ENCODE measurements around the gene ABHD16A. TPM values are rescaled to one million over a fixed set of nuclear protein-coding genes. Genes with fewer than 3 reads are reported as not detected.
A peak's percentile ranks its signal among the peaks of the same experiment; 100 is the strongest.

The ABHD16A gene
- total RNA-seq = 43.8 and 59.8 TPM in 2 replicates

DNA sequence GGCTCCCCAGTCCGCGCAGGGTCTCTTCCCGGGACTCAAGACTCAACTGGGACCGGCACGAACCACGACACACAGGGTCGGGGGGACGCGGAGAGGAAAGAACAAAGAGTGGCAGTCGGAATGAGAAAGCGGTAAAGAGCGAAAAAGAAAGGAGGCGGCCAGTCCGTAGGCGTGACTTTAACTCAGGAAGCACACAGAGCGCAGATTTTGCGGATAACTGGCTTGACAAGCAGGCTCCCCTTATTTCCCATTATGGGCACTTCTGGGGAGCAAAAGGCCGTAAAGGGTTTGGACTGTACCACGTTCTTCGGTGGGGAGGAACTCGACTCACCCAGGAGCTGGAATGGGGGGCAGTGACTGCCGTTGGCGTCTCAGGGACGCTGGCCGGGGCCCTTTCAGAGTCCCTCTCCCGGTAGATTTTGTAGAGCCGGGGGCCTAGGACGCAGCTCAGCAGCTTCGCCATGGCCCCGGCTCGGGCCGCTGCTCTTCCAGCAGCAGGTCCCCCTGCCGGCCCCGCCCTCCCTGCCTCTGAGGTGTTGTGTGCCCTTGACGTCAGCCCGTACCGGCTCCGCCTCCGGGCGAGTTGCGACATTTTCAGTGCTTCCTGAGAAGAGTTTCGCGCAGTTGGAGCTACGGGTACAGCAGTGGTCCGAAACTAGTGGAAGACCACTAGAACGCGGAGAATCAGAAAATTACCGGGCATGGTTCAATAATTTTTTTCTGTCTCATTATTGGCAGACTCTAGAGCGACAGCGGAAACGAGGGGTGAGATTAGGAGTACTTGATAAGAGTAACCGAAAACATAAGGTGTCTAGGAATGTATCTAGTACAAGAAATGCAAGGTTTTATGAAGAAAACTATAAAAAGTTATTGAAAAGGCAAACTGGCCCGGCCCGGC, at the start of gene ABHD16A:
Gene ABHD16A, minus strand, starts transcription at position 506 of the 898 bp plus-strand sequence. Its CDS starts 43 bp downstream, at position 463.
- DNase-seq (ENCODE audit: low read depth in 2 of 2) = peak; percentile 98 to 99

DNA sequence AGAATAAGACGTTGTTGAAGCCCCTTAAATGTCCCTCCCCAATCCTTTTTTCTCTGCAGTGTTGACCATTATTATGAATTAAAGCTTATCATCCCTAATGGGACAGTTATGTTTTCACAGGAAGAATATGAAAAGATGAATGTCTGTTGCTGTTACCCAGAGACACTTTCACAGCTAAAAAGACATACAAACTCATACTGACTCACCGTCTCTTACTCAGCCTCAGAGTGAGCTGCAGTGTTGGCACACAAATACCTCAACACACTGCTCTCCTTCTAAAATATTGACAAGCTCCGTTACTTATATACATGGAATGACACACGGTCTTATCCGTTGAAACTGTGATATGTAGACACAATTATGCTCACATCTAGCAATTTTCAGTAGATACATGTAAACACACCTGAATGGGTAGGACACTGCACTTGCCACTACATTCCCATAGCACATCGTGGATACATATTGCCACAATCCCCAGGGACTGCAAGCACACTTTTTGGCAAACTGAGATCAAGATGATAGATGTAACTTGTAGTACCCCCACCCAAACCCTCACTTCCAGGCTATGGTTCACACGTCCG, 49.7 kb upstream of the ABHD16A start:
- peak in 1 of 2 donors; percentile 24 for DNase-seq (ENCODE audit: low read depth in 2 of 2)

DNA sequence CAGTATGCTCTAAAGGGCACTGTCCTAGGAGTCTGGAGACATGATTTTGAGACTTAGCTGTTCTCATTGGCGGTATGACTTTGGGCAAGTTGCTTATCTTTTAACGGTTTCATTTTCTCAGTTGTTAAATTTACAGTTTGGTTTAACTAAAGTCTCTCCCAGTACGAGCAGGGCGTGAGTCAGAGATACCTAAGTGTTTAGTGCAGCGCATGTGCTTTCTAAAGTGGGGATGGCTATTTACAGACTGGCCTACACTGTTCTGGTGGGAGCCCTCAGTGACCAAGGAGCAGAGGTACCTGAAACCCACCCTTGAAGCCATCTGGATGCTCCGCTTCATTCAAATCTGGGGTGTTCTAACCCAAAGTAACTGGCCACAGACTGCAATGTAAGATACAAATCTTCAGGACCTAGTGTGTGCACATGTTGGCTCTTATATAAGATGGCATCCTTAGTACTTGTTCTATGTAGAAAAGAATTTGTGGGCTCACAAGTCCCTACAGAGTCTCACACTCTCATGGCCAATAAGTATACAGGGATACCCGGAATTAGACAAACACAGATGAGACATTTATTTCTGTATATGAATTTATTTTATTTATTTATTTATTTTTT, 47.4 kb upstream of the ABHD16A start:
- no peak for DNase-seq (ENCODE audit: low read depth in 2 of 2)

DNA sequence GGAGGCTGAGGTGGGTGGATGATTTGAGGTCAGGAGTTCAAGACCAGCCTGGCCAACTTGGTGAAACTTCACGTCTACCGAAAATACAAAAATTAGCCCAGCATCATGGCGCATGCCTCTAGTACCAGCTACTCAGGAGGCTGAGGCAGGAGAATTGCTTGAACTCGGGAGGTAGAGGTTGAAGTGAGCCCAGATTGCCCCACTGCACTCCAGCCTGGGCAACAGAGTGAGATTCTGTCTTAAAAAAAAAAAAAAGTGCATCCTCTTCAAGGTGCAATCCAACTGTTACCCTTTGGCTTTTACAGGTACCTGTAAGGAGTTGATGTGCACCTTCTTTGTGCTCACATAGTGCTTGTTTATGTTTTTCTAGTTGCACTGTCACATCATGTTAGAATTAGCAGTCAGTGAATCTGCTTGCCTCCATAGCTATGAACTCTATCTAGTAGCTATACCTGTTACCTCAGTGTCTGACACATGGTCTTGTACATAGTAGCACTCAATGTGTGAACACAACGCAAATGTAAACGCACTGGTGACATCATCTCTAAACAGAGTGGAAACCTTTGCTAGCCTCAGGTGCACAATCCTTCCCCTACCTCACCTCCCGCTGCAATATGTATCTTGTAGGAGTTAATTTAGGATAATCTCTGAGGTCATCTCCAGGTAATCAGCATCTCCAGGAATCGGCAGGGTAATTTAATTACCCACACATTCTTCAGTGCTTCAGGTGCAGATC, 46.3 kb upstream of the ABHD16A start:
- no peak for DNase-seq (ENCODE audit: low read depth in 2 of 2)

DNA sequence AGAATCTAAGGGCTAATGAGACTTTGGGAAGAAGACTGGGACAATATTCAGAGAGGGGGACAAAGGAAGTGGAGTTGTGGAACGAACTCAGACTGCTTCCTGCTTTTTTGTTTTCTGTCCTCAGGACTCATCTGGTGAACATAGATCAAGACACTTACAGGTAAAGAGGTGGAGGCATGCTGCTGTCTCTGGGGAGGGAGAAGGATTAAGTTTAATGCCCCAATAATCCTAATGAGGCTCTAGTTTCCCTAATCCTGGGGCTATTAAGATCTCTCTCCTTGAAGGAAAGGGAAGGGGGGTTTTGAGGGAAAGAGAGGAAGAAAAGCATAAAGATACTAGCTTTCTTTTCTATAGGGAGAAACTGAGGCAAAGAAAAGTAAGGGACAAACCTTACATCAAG, 41.3 kb upstream of the ABHD16A start:
- no peak for DNase-seq (ENCODE audit: low read depth in 2 of 2)

DNA sequence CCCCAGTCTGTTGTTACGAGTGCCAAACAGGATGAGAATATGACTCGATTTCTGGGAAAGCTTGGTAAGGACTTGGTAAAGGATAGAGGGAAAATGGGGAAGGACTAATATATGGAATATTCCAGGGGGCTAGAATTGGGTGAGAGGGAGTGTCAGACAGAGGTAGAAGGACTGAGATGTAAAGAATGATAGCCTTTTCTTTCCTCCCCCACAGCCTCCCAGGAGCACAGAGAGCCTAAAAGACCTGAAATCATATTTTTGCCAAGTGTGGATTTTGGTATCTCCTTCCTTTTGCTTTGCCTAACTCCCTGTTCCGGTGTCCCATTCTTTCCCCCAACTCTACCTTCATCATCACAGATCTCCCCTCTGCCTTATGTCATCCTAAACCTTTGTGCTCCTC, 39.8 kb upstream of the ABHD16A start:
- DNase-seq (ENCODE audit: low read depth in 2 of 2) = no peak

DNA sequence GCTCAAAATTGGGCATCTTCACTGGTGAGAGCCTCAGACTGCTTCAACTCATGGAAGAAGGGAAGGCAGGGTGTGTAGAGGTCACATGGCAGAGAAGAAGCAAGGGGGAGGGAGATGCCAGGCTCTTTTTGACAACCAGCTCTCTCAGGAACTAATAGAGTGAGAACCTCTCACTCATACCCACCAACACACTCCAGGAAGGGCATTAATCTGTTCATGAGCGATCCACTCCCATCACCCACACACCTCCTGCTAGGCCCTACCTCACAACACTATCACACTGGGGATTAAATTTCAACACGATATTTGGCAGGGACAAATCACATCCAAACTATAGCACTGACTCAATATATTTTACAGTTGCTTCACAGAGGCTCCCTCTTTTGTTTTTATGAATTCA, 38.7 kb upstream of the ABHD16A start:
- no peak for DNase-seq (ENCODE audit: low read depth in 2 of 2)

DNA sequence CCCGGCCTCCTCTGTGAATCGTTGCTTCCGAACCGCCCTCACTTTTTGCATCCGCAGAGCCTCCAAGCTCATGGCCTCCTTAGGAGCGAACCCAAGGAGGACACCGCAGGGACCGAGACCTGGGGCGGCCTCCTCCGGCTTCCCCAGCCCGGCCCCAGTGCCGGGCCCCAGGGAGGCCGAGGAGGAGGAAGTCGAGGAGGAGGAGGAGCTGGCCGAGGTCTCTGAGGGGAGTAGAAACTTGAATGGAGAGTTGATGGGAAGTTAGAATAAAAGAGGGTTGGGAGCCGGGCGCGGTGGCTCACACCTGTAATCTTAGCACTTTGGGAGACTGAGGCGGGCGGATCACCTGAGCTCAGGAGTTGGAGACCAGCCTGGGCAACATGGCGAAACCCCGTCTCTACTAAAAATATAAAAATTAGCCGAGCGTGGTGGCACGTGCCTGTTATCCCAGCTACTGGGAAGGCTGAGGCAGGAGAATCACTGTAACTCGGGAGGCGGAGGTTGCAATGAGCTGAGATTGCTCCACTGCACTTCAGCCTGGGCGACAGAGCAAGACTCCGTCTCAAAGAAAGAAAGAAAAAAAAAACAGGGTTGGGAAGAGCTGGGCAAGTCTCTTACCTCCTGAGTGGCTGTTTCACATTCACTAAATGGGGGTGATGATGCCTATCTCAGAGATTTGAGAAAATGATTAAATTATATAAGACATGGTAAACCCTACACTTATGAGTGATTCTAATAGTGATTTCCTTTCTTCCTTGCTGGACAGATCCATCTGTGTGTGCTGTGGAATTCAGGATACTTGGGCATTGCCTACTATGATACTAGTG, 37.5 kb upstream of the ABHD16A start:
- no peak for DNase-seq (ENCODE audit: low read depth in 2 of 2)

DNA sequence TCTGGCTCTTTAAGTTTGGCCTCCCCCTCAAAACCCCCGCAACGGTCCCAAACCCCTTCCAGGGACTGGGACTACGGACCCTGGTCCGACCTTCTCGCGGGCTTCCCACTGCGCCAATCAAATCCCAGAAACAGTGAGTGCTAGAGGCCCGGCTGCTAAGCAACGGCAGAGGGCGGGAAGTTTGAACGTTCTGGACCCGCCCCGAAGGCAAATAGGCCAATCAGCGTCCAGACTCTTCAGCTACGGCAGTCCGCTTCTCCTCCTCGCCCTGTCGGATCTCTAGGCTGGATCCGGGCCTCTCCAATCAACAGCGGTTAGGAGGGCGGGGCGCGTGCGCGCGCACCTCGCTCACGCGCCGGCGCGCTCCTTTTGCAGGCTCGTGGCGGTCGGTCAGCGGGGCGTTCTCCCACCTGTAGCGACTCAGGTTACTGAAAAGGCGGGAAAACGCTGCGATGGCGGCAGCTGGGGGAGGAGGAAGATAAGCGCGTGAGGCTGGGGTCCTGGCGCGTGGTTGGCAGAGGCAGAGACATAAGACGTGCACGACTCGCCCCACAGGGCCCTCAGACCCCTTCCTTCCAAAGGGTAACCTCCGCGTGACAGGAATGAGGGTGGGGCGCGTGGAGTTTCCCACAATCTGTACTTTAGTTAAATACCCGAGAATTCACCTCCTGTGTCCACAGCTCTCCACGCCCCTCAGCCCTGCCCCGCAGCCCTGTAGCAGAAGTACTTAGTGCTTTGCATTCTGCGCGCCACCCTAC, 36.7 kb upstream of the ABHD16A start, which contains the start of gene MSH5:
Gene MSH5, plus strand, starts transcription at position 367 of the 758 bp plus-strand sequence. CDS start 462 bp downstream, outside the sequence.
- peak; percentile 98 to 99 for DNase-seq (ENCODE audit: low read depth in 2 of 2)

DNA sequence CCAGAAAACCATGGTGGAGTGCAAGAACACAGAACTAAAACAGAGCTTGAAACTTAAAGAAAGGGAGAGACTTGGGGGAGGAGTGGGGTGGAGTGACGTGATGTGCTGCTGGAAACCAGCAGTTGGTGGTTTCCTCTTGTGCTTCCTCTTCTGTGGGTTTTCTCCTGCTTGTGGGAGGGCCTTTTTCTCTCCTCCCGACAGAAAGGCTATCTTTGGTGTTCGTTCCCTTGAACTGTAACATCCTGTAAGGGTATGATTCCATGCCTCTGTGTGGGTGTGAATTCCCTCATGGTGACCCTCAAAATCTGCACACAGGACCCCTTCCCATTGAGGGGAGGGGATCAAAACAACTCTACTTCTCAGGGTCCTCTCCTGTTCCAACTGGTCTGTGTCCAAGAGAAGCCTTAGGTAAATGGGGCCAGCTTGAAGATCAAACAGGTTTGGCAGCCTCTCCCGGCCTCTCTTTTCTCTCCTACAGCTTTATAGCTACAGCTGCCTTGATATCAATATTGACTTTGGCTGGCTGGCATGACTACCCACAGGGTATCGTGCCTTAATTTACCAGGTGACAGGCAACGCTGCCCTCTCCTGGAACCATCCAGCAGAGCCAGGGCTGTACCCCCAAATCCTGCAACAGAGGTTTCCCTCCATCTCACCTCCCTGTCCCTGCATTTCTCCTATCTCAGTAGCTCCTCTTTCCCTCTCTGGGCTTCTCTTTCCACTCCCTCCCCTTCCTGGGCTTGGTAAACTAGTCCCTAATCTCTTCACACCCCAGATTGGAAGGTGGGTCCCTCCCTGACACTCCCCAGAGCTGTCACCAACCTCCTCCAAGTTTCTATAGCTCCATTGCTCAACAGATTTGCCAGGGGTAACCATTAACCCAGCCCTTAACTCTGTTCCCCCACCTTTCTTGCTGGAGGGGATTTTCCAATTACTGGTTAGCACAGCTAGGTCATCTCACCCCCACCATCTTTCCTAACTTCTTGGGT, 35.2 kb upstream of the ABHD16A start:
- DNase-seq (ENCODE audit: low read depth in 2 of 2) = peak in 1 of 2 donors; percentile 91

DNA sequence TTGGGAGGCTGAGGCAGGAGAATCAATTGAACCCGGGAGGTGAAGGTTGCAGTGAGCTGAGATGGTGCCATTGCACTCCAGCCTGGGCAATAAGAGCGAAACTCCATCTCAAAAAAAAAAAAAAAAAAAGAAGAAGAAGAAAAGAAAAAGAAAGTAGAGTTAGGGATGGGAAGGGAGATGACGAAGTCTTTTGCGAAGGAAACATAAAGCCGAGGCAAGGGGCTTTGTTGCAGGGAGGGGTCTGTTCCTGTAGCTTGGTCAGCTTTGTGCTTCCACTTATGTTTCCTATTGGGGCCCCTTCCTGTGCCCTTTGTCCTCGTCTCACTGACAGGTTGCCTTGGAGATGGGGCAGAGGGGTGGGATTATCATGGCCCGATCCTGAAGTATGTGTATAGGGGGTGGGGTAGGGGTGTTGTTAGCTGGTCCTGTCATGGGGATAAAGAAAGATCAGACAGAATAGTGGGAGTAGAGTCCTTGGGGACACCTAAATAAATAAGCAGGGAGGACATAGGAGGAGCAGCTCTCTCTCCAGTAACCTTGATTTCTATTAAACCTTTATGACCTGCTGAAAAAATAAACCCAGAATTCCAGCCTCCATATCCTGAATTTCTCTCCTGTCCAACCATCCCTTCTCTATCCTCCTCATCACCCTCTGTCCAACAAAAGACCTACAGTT, 34.3 kb upstream of the ABHD16A start:
- DNase-seq (ENCODE audit: low read depth in 2 of 2) = peak; percentile 61 to 69

DNA sequence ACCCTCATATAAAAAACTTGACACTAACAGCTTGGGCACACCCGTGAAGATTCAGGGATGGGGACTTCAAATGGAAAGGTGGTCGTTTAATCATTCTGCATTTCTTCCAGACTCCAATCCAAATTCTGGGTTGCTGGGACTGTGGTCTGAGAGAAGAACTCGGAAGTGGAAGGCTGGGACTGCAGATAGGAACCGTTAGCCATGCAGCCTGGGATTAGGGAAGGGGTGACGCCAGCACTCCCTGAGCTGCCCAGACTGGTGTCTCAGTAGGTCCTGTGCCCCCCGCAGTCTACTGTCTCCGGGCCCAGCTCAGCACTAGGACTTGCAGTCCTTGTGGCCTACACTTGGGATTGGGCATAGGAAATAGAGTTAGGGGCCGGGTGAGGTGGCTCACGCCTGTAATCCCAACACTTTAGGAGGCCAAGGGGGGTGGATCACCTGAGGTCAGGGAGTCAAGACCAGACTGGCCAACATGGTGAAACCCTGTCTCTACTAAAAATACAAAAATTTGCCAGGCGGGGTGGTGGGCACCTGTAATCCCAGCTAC, 33.7 kb upstream of the ABHD16A start:
- no peak for DNase-seq (ENCODE audit: low read depth in 2 of 2)

DNA sequence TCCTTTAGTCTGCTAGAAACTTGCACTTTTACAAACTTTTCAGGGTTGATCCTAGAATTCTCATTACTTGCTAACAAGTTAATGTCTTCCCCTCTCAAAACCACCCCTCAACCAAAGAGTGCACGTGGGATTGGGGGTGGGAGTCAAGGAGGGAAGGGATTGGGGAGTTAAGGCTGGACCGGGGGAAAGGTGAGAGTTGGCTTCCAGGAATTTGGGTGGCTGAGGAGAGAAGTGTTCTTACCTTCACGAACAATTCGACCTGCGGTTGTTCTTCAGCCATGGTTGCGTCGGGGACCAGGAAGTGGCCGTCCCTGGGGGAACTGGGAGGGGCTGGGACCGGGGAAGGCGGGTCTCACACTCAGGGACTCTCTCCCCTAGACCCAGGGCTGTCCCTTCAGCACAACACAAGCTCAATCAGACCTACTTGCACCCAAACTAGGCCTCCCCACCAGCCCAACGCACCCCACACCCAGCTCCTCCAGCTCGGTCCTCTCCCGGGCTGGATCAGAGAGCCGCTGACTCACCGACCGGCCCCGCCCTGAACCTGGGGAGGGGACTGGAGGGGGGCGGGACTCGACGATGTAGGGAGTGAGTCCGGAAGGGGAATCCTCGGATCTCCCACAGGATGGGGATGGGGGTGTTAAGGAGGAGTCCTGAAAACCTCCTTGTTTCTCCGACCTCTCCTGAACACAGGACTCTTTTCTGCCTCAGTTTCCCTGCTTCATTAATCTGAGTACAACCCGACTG, 33.1 kb upstream of the ABHD16A start, which contains the start of gene CLIC1:
Gene CLIC1, minus strand, starts transcription at position 510 of the 747 bp plus-strand sequence. Its CDS starts 230 bp downstream, at position 280.
- peak in 1 of 2 donors; percentile 82 for DNase-seq (ENCODE audit: low read depth in 2 of 2)

DNA sequence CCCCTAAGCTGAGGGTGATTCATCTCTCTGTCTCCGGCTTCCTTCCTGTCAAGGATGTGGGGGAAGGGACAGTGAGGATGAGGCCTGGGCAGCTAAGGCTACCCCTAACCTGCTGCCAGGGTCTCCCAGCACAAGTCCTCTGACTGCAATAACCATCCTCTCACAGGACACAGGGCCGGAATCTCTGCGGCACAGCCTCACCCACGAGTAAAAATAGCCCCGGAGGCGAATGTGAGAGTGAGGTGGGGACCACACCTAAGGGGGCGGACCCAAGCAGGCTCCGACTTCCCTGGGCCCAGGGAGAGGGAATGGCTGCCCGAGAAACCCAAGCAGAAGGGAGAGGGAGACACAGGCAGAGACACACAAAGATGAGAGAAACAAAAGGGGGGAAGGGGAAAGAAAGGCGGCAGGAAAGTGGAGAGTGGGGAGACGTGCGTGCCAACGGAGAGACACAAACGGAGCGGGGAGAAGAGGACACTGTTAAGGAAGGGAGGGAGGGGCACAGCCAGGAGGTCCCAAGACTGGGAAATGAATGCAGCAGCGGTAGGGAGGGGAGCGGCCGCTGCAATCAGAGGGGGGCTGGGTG, 31.8 kb upstream of the ABHD16A start:
- DNase-seq (ENCODE audit: low read depth in 2 of 2) = peak in 1 of 2 donors; percentile 82

DNA sequence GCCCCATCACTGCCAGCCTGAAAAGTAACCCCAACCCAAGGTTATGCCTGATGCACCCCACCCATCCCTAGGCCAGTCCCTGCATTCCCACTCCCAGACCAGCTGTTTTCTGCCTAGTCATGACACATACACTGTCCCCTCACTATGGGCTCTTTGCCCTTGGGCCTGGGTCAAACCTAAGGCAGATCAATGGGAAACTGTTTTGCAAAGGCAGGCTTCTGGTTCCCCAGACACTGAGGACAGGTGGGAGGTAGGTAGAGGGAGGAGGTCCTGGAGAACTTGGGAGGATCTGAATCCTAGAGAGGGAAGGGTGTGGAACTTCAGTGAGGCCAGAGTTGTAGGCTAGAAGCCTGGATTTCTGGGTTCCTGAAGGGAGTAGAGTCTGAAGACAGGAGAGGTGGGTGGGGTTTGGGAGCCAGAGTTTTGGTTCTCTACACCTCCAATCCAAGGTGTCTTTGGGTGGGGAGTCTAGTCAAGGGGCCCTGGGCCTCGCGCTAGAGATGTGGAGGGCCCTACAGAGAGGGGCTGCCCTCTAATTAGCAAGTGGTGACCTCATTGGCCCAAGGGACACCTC, 31.2 kb upstream of the ABHD16A start:
- no peak for DNase-seq (ENCODE audit: low read depth in 2 of 2)

DNA sequence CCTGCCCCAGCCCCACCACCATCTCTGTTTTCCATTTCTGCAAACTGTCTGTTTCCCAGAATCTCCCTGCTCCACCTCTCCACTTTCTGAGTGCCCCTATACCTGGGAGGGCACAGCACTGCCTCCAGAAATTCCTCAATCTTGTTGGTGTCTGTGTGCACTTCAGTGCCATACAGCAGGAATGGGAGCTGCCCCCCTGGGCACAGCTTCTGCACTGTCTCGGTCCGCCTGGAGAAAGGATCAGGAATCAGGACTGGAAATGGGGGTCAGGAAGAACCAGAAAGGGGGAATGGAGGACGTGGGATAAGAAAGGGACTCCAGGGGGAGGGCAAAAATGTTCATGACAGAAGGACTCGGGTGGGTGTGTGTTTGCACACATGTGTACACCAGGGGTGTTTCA, 30.6 kb upstream of the ABHD16A start:
- no peak for DNase-seq (ENCODE audit: low read depth in 2 of 2)

Data from dermis microvascular lymphatic vessel endothelial cell (primary cell).